ENCODE data around the gene IQCK. TPM values are rescaled to one million over a fixed set of nuclear protein-coding genes. Genes with fewer than 3 reads are reported as not detected.
A peak's percentile ranks its signal among the peaks of the same experiment; 100 is the strongest.

Gene IQCK
- total and polyA plus RNA-seq, 2 donors (not counting 1 experiment from before 2014, with no cell fraction given), result 4.6 to 9.9 TPM

- H3K4me2 ChIP-seq (ENCODE audit: extremely low read depth, insufficient read depth, low read length), result no peak overlapping the region
- H2AFZ ChIP-seq (ENCODE audit: low read length), result no peak overlapping the region
- peak; percentile 64 to 84 for DNase-seq (ENCODE audit: low read depth in 2 of 2)
- H3K9me3 ChIP-seq (ENCODE audit: control insufficient read depth, insufficient read depth, low read depth, low read length), result no peaks in the 10 kb centered on the region
- H3K36me3 ChIP-seq (ENCODE audit: control insufficient read depth, insufficient read depth, low read length), result peaks cover 12% of the 10 kb centered on the region
- TF ChIP-seq, protein P1, sequence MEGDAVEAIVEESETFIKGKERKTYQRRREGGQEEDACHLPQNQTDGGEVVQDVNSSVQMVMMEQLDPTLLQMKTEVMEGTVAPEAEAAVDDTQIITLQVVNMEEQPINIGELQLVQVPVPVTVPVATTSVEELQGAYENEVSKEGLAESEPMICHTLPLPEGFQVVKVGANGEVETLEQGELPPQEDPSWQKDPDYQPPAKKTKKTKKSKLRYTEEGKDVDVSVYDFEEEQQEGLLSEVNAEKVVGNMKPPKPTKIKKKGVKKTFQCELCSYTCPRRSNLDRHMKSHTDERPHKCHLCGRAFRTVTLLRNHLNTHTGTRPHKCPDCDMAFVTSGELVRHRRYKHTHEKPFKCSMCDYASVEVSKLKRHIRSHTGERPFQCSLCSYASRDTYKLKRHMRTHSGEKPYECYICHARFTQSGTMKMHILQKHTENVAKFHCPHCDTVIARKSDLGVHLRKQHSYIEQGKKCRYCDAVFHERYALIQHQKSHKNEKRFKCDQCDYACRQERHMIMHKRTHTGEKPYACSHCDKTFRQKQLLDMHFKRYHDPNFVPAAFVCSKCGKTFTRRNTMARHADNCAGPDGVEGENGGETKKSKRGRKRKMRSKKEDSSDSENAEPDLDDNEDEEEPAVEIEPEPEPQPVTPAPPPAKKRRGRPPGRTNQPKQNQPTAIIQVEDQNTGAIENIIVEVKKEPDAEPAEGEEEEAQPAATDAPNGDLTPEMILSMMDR (conservative IDR thresholded peaks at IDR 0.05 in 1 of 2, IDR thresholded peaks at IDR 0.05 in 1 of 2; ENCODE audit: low read depth in 1 of 2, low read length in 2 of 2), result no peak
- TF ChIP-seq EZH2 (IDR thresholded peaks at IDR 0.05; ENCODE audit: low read length, missing control alignments), result no peak
- H3K79me2 ChIP-seq (ENCODE audit: control insufficient read depth, insufficient read depth, low read length), result no peaks in the 10 kb centered on the region
- no peak overlapping the region for H3K4me3 ChIP-seq (replicated peaks in 1 of 4; ENCODE audit: control extremely low read depth in 1 of 4, insufficient read depth in 1 of 4, low read depth in 3 of 4, low read length in 4 of 4)
- peak overlapping the region; percentile 31 for H3K27ac ChIP-seq (ENCODE audit: insufficient read depth, low read length)
- peaks cover 30% of the 10 kb centered on the region for H3K4me1 ChIP-seq (ENCODE audit: control insufficient read depth, extremely low read depth, insufficient read depth, low read length)
- H3K9ac ChIP-seq (ENCODE audit: insufficient read depth, low read length), result no peak overlapping the region
- H4K20me1 ChIP-seq (ENCODE audit: control insufficient read depth, extremely low read depth, insufficient read depth, low read length), result no peaks in the 10 kb centered on the region
- H3K27me3 ChIP-seq (ENCODE audit: control insufficient read depth, insufficient read depth, low read length), result no peaks in the 10 kb centered on the region
Measured at GRCh38 chr16:19700319-19700781, 17.7 kb upstream of the IQCK start.

GRCh38 chr16:19701091-19701490 lies 17.0 kb upstream of the IQCK start:
- Histone ChIP-seq H3K9ac (ENCODE audit: insufficient read depth, low read length) (no peak overlapping the region), H3K4me2 (ENCODE audit: extremely low read depth, insufficient read depth, low read length) (no peak overlapping the region), H3K79me2 (ENCODE audit: control insufficient read depth, insufficient read depth, low read length) (no peaks in the 10 kb centered on the region), H3K36me3 (ENCODE audit: control insufficient read depth, insufficient read depth, low read length) (peaks cover 12% of the 10 kb centered on the region), H3K4me3 (replicated peaks in 1 of 4; ENCODE audit: control extremely low read depth in 1 of 4, insufficient read depth in 1 of 4, low read depth in 3 of 4, low read length in 4 of 4) (no peak overlapping the region), H3K27me3 (ENCODE audit: control insufficient read depth, insufficient read depth, low read length) (no peaks in the 10 kb centered on the region), H3K27ac (ENCODE audit: insufficient read depth, low read length) (peak overlapping the region; percentile 31), H3K9me3 (ENCODE audit: control insufficient read depth, insufficient read depth, low read depth, low read length) (no peaks in the 10 kb centered on the region), H3K4me1 (ENCODE audit: control insufficient read depth, extremely low read depth, insufficient read depth, low read length) (peaks cover 29% of the 10 kb centered on the region), H4K20me1 (ENCODE audit: control insufficient read depth, extremely low read depth, insufficient read depth, low read length) (no peaks in the 10 kb centered on the region), H2AFZ (ENCODE audit: low read length) (no peak overlapping the region)
- no peak for TF ChIP-seq EZH2 (IDR thresholded peaks at IDR 0.05; ENCODE audit: low read length, missing control alignments)
- TF ChIP-seq, protein P1 (conservative IDR thresholded peaks at IDR 0.05 in 1 of 2, IDR thresholded peaks at IDR 0.05 in 1 of 2; ENCODE audit: low read depth in 1 of 2, low read length in 2 of 2), result no peak
- DNase-seq (ENCODE audit: low read depth in 2 of 2), result peak in 1 of 2 donors; percentile 55

DNA sequence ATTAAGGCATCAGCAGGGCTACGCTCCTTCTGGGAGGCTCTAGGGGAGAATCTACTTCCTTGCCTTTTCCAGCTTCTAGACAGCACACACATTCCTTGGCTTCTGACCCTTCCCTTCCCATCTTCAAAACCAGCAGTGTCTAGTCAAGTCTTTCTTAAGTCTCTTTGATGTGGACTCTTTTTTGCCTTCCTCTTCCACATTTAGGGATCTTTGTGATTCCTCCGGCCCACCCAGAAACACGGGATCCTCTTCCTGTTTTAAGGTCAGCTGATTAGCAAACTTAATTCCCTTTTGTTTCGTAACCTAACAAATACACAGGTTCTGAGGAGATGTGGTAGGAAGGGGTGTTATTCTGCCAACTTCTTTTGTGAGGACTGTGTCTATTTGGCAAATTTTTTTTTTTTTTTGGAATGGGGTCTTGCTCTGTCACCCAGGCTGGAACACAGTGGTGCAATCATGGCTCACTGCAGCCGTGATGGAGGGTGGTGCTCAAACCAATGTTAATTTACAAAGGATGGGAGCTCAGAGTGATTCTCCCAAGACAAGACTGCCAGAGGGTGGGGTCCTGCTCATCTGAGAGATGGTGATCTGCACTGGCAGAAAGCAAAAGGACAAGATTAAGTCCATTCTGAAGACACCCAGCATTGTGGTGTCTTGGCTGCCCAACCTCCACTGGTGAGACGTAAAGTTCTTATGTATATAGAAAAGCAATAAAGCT lies 14.7 kb upstream of the IQCK start:
- H3K27ac ChIP-seq (ENCODE audit: insufficient read depth, low read length), result peak overlapping the region; percentile 90
- H3K4me2 ChIP-seq (ENCODE audit: extremely low read depth, insufficient read depth, low read length), result no peak overlapping the region
- TF ChIP-seq, protein P1 (conservative IDR thresholded peaks at IDR 0.05 in 1 of 2, IDR thresholded peaks at IDR 0.05 in 1 of 2; ENCODE audit: low read depth in 1 of 2, low read length in 2 of 2), result no peak
- TF ChIP-seq EZH2 (IDR thresholded peaks at IDR 0.05; ENCODE audit: low read length, missing control alignments), result no peak

More for the DNA sequence above, 14.7 kb upstream of the IQCK start:
- H3K9me3 ChIP-seq (ENCODE audit: control insufficient read depth, insufficient read depth, low read depth, low read length), result no peaks in the 10 kb centered on the region
- no peak overlapping the region for H3K4me3 ChIP-seq (replicated peaks in 1 of 4; ENCODE audit: control extremely low read depth in 1 of 4, insufficient read depth in 1 of 4, low read depth in 3 of 4, low read length in 4 of 4)
- DNase-seq (ENCODE audit: low read depth in 2 of 2), result no peak
- peaks cover 17% of the 10 kb centered on the region for H3K36me3 ChIP-seq (ENCODE audit: control insufficient read depth, insufficient read depth, low read length)
- H3K79me2 ChIP-seq (ENCODE audit: control insufficient read depth, insufficient read depth, low read length), result no peaks in the 10 kb centered on the region
- H2AFZ ChIP-seq (ENCODE audit: low read length), result no peak overlapping the region
- H4K20me1 ChIP-seq (ENCODE audit: control insufficient read depth, extremely low read depth, insufficient read depth, low read length), result no peaks in the 10 kb centered on the region
- peaks cover 20% of the 10 kb centered on the region for H3K4me1 ChIP-seq (ENCODE audit: control insufficient read depth, extremely low read depth, insufficient read depth, low read length)
- H3K27me3 ChIP-seq (ENCODE audit: control insufficient read depth, insufficient read depth, low read length), result no peaks in the 10 kb centered on the region
- no peak overlapping the region for H3K9ac ChIP-seq (ENCODE audit: insufficient read depth, low read length)

All from fibroblast of lung (primary cell).